ENCODE data around the gene ASCC1.

DNA sequence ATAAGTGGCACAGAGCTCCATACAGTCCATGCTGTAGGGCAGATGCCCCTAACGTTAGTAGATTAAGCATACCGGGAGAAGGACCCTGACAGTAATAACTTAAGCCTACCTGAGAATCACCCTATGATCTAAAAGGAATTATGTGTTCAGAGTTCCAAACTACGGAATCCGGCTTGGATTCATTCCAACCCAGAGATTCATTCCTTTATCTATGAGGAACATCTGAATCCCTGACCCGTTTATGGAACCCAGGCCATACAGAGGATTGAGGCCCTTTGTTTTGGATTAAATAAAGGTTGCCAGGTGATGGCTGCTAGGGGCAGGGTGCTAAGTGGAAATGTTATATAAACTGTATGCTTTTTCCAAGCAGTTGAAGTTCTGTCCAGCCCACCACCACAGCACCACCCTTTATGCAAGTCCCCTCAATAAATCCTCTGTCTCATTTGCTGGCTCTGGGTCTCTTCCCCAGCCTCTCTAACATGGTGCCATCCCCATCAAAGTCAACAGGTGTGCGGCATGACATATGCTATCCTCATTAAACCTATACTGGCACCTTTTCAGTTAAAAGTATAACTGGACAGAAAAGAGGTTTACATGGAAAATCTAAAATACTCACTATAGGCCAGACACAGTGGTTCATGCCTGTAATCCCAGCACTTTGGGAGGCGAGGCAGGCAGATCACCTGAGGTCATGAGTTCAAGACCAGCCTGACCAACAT is 9.4 kb downstream of the ASCC1 start:
- TF ChIP-seq POLR2A (IDR thresholded peaks at IDR 0.05; ENCODE audit: low read depth, low read length) (no peak), POLR2AphosphoS5 (IDR thresholded peaks at IDR 0.05; ENCODE audit: low read depth, low read length) (no peak)

All from GM12891 (cell line).